Hematopoietic multipotent progenitor cell treated with erythropoietin and hydrocortisone succinate and interleukin-3 and kit ligand, for 6 days (in vitro differentiated cells): ENCODE results near the gene EHBP1L1.

Source experiments
- DNase-seq: peaks from one replicate; pipeline ENCODE4 v3.0.0-alpha.2; 2015

EHBP1L1 gene

DNA sequence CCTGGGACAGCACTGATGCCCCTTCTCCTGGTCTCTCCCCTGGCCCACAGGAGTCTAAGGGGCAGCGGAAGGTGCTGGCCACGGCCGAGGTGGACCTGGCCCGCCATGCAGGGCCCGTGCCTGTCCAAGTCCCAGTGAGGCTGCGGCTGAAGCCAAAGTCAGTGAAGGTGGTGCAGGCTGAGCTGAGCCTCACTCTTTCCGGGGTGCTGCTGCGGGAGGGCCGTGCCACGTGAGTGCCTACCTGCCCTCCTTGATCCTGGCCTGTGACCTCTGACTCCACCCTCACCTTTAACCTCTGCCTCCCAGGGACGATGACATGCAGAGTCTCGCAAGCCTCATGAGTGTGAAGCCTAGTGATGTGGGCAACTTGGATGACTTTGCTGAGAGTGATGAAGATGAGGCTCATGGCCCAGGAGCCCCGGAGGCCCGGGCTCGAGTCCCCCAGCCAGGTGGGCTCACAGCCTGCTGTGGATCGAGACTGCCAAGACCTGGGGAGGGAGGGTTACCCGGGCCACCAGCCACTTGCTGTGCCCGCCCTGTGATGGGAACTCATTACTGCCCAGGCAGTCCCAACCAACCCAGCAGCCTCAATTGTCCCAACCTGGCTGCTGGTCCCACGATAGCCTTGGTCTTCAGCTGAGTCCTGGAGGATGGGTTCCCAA, 4.3 kb downstream of the EHBP1L1 start:
- DNase-seq, result no peak

DNA sequence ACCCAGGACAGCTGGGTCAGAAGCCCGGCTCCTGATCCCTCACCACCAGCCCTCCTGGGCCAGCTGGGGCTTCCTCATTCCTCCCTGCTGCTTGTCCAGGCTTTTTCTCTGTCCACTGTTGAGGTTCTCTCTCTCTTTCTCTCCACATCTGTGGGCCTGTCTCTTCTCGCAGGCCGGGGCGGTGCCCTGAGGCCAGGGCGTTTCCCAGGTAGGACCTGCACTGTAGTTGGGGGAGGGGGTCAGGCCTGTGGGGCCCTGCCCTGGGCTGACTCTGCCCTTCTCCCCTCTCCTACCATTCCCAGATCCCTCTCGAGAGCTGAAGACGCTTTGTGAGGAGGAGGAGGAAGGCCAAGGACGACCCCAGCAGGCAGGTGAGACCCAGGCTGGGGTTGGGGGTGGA, 4.9 kb downstream of the EHBP1L1 start:
- no peak for DNase-seq

DNA sequence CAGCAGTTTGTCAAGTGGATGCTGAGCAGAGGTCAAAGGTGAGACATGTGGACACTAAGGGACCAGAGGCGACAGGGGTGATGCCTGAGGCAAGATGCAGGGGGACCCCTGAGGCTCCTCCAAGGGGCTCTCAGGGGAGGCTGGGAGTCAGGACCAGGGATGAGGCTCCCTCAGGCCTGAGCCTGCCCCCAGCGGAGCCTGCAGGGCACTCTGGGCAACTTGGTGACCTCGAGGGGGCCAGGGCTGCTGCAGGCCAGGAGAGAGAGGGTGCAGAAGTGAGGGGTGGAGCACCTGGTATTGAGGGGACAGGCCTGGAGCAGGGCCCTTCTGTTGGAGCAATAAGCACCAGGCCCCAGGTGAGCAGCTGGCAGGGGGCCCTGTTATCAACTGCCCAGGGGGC, 6.1 kb downstream of the EHBP1L1 start:
- no peak for DNase-seq

DNA sequence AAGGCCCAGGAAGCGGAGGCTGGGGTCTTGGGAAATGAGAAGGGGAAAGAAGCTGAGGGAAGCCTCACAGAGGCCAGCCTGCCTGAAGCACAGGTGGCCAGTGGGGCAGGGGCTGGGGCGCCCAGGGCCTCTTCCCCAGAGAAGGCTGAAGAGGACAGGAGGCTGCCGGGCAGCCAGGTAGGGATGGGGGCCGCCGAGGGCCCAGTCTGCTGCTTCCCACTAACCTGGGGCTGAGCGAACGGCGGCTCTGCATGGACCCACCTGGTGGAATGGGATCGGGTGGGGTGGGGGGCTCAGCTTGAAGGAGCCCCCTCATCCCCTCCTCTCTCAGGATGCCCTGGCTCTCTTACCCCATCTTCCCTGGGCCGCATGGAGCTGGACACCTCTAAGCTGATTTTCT, 7.7 kb downstream of the EHBP1L1 start:
- no peak for DNase-seq

DNA sequence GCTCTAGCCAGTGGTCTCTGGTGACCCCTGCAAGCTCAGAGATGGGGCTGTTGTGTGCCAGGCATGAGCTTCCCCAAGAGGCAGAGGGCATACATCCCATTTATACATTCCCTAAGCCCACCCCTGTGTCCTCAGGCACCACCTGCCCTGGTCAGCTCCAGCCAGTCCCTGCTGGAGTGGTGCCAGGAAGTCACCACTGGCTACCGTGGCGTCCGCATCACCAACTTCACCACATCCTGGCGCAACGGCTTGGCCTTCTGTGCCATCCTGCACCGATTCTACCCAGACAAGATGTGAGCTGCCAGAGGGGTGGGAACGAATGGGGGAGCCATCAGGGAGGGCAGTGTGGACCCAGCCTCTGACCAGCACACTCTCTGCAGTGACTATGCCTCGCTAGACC, 8.3 kb downstream of the EHBP1L1 start:
- DNase-seq, result no peak

DNA sequence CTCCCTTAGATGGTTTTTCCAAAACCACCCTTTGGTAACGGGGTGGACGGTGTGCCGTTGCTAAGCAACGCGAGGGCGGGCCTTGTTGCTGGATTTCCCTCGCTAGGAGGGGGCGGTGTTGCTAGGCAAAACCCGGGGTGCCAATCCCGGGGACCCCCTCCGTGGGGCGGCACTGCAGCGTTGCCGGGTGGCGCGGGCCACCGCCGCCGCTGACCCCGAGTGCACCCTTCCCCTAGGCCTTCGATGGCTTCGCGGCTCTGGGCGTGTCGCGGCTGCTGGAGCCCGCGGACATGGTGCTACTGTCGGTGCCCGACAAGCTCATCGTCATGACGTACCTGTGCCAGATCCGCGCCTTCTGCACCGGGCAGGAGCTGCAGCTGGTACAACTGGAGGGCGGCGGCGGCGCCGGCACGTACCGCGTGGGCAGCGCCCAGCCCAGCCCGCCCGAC, 8.9 kb downstream of the EHBP1L1 start:
- no peak for DNase-seq

DNA sequence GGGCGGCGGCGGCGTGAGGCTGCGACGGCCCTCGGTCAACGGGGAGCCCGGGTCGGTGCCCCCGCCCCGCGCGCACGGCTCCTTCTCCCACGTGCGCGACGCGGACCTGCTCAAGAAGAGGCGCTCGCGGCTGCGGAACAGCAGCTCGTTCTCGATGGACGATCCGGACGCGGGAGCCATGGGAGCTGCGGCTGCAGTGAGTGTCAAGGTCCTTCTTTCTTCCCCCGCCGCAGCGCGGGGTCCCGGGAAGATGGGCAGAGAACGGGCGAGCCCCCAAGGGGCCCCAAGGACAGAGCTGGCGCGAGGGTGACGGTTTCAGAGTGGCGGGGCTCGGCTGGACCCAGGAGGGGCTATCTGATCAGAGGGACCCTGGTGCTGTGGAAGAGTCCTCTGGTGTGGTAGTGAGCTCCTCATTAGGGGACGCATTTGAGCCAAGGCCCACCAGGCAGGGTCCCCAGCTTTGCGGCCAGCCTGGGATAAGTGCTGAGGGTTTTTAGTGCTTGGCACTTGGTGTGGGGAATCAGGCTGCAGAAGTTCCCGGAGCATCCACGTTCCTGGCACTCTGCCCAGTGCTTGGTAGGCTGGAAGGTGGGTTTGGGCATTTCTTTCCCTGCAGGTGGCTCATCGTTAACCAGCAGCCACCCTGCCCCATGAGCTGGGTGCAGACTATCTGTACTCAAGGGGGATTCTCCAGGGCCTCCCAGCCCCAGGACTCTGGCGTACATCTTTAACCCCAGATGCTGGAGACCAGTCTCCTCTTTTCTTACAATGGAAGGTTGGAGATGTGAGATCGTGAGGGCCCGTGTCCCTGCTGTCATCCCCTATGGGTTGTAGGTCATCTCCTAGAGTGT, 9.8 kb downstream of the EHBP1L1 start:
- no peak for DNase-seq

DNA sequence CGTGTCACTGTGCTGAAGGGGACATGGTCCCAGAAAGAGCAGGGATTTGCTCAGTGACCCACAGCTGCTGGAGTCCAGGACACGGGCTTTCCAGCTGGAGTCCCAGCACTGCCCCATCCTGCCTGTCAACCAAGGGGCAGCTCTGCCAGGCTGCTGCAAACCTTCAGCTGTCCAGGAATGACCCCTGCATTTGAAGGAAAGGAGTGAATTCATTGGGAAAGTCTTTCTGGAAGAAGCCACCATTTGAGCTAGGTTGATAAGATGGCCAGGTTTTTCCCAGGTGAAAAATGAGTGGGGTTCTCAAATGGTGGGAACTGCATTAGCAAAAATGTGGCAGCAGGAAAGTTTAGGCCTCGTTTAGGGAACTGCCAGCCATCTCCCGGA, 10.4 kb downstream of the EHBP1L1 start:
- no peak for DNase-seq

DNA sequence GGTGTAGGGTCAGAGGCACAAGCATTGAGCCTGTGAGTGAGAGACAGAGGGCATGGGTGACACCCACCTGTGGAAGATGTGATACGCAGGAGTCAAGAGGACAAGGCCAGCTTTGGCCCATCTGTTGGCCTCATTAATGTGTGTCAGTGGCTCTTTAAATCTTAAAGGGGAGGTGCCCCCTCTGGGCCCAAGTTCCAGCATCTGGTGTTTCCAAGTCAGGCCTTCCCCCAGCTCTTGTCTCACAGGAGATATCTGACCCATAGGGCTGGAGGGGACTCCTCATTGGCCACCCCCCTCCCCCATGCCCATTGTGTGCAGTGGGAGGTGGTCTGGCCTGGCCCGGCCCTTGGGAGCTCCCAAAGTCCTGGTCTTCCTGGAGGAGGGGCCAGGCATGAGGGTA, 10.8 kb downstream of the EHBP1L1 start:
- peak; percentile 52 for DNase-seq

DNA sequence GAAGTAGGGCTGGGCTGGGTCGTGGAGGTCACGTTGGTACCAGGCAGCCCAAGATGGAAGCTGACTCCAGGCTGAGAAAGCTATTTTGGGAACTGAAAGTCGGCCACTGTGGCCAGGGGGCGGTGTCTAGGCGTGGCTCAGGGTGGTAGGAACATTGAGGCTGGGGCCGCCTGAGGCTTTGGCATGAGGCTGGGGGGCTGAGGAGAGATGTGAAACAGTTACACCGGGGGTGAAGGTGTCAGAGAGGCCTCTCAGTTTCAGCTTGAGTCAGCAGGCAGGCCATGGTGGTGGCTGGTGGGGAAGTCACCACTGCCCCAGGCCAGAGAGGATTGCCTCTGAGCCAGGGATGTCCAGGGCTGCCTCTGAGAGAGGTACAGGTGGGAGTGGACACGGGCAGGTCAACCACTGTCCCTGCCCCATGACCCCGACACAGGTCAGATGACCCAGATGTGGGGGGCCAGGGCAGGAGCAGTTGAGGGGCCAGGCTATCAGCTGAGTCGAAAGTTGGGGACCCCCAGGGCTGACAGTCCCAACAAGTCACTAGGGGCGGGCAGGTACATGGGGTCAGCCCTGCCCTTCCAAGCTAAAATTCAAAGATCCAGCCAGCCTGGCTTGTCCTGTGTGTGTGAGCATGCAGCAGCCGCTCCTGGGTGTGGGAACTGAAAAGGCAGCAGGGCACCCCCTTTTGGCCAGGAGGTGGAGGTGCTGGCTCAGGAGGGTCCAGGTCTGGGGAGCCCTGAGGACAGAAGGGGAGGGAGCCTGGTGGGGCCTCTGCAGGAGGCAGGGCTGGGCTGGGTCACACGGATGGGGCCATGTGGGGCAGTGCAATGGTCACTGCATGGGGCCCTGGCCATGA, 12.6 kb downstream of the EHBP1L1 start:
- DNase-seq, result peak; percentile 90

DNA sequence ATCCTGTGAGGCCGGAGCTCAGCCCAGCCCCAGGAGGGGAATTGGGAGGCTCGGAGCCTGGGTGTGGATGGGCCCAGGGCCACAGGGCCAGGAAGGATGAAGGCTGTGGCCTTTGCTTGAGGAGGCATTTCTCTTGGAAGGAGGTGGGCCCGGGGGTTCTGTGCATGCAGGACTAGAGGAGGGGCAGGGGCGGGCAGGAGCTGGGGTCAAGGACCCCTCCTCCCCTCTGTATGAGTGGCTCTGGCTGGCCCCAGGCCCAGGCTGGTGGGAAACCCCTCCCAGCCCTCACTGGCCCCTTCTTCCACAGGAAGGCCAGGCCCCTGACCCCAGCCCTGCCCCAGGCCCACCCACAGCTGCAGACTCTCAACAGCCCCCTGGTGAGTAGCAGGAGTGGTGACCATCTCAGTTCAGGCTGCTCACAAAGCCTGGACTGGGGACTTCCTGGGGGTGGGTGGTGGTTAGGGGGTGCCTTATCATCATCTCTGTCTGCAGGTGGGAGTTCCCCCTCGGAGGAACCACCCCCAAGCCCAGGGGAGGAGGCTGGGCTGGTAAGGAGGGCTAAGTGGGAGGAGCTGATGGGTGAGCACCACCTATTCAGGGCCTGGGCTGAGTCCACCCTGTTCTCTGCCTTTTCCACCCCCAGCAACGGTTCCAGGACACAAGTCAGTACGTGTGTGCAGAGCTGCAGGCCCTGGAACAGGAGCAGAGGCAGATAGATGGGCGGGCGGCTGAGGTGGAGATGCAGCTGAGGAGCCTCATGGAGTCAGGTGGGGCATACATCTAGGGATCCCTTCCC, 13.8 kb downstream of the EHBP1L1 start:
- peak; percentile 89 for DNase-seq

DNA sequence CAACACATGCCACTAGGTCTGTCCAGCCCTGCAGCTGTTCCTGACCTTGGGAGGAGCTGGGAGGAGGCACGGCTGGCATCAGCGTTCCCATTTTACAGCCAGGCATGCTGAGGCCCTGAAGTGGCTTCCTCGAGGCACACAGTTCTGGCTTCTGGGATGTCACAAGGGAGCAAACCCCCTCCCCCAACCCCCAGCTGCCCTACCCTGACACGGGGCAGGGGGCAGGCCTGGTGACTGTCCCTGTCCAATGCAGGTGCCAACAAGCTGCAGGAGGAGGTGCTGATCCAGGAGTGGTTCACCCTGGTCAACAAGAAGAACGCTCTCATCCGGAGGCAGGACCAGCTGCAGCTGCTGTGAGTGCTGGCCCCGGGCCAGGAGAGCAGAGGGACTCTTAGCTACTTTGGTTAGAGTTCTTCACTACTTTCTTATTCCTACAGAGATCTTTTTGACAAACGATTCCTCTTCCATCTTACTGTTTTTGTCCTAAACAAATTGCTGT, 14.4 kb downstream of the EHBP1L1 start:
- no peak for DNase-seq

DNA sequence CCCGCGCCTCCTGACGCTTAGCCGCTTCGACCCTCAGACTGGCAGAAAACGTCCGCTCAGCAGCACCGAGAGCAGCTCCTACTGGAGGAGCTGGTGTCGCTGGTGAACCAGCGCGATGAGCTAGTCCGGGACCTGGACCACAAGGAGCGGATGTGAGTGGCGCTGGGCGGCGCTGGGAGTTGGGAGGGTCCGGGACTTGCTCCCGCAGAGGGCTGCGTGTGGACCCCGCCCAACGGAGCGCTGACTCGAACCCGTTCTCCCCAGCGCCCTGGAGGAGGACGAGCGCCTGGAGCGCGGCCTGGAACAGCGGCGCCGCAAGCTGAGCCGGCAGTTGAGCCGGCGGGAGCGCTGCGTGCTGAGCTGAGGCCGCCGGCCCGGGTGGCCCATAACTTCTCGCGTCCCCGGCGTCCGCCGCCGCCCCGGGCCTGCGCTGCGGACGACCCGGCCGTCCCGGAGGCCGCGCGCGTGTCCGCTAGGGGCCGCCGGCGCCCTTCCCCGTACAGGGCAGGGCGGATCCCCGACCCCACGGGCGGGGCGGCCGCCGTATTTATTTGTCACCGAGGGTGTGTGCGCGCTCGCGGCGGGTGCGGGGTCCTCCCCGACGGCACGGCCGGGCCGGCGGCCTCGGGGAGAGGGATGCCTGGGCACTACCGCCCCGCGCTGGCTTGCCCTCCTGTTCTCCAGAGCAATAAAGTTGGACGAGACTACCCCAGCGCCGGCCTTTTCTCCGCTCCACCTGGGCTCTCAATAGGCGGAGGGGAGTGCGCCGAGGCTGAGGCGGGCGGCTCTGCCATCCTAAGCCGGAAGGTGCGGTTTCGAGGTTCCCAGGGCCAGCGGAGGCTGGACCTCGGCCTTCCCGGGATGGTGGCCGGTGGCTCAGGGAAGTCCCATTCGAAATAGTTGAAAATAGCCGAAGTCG, 16.3 kb downstream of the EHBP1L1 start:
- DNase-seq, result no peak

DNA sequence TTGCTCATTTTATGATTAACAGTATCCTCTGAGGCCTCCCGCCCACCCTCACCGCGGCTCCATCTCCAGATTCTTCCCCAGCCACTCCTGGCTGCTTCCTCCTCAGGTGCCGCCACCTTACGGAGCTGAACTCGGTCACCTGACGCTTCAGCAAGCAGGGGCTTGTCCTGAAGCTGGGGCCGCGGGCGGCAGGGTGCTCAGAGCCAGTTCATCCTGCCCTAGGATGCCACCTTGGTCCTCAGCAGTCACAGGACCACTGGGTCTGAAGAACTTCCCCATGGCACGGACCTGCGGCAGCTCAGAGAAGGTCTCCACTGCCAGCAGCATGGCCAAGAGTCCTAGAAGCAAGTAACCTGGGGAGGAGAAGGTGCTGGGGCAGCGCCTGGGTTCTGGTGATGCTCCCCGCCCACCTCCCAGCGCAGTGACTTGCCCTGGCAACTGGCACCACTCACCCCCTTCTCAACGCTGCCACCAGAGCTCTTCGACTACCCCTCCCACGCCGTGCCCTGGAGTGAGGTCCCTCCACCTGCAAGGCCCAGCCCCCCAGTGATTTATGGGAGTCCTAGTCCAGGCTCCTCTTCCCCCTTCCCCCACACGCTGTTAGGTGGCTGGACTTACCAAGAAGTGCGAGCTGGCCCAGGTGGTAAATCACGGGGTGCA, 17.1 kb downstream of the EHBP1L1 start:
- no peak for DNase-seq

DNA sequence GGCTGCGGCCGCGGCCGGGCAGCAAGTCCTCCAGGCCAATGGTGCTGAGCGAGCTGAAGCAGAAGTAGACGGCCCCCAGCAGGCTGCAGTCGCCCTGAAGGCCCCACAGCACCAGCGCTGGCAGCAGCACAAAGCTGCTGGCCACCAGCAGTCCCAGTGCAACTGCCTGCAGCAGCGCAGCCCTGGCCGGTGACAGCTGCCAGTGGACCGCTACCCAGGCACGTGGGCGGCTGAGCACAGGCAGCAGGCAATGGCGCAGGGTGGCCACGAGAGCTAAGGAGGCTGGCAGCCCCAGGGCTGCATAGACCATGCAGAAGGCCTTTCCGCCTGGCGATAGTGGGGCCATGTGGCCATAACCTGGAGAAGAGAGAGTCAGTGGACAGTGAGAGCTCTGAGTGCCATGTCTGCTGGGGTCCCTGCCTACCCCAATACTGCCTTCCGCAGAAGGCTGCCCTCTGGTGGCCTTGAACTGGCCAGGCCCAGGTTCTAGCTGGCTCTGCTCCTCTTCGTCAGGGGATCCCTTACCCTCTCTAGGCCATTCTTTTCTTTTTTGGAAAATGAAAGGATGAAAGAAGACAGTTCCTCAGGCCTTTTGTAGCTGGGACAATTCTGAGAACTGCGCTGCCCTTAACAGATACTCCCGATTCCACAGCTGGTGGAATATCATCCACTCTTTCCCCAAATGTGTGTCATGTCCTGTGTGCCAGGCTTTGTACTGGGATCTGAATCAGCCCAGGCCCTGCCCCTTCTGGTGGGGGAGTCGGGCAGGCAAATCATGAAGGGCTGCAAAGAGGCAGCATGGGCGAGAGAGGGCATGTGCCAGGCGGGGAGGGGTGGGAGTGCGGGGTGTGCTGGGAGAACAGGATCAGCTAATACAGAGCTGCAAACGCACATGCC, 17.9 kb downstream of the EHBP1L1 start:
- peak; percentile 75 for DNase-seq

DNA sequence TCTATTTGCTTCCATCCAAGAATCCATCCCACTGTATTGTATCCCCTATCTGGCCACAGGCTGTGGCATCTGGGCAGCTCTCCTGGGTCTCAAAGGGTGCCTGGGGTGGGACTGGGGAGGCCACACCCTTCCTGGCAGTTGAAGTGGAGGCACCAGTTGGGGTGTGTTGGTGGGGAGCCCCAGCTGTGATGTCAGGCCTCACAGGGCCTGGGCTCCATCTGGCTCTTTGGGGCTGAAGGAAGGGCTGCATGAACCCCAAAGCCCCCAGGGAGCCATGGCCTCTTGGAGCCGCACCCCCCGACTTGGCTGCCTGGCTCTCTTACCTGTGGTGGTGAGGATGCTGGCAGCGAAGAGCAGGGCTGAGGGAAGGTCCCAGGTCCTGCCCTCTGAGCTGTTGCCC, 19.3 kb downstream of the EHBP1L1 start:
- DNase-seq, result peak; percentile 75

DNA sequence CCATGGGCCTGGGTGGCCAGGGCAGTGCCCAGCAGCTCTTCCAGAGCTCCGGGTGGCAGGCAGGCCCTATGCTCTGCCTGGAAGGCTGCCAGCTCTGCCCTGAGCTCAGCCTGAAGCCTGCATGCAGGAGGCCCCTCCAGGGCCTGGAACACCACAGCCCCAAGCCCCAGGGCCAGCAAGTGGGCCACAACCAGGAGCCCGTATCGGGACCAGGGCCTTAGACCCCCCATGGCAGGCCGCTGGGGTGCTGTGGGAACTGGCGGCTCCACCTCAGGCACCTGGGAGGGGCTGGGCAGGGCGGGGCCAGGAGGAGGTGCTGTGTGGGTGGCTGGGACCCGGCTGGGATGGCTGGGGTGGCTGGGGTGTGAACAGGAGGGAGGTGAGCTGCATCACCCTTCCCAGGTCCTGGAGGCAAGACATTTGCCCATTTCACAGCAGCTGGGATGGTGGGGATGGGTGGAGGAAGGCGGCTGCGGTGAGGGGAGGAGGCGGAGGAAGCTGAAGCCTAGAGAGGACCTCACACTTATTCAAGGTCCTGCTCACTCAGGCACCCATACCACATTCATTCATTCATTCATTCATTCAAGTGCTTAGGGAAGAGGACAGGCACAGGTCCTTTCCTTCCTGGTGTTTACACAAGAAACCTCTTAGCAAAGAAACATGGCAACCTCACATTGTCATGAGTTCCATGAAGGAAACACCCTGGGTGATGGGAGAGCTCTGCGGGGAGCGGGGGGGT, 19.9 kb downstream of the EHBP1L1 start, which contains the start of gene KCNK7:
Gene KCNK7 (minus strand): TSS at position 258 of the 739 bp plus-strand sequence. CDS start 28 bp downstream, at position 230.
- DNase-seq, result peak; percentile 65

DNA sequence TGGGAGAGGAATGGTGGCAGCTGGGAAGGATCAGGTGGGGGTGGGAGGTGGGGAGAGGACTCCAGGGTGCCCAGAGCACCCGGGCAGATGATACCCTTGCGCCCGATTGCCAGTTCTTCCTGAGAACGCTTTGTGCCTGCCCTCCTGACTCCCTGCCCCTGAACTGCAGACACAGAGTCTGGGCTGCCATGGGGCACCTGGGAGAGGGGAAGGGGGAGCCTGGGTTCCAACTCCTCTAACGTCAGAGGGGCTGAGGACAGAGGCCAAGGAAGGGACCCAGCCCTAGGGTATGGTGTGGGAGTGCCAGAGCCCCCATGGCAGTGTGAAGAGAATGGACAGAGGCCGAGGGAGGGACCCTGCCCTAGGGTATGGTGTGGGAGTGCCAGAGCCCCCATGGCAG, 20.7 kb downstream of the EHBP1L1 start:
- no peak for DNase-seq

DNA sequence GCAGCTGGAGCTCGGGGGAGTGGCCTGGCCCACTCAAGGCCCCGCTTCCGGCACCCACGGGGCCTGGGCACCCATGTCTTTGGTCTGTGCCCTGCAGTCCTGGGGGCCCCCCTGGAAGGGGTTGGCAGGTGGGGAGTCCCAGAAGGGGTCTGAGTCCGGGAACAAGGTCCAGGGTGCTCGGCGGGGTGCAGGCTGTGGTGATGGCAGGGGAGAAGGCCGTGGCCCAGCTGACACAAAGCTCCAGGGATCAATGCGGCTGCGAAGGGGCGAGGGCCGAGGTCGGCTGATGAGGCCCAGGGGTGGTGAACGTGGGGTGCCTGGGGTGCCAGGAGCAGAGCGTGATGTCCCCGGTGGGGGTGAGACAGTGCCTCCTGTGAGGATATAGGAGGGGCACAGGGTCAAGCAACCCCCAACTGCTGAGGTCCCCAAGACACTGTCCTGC, 22.4 kb downstream of the EHBP1L1 start:
- no peak for DNase-seq
